ENCODE results near the gene PDSS2.

PDSS2 gene

DNA sequence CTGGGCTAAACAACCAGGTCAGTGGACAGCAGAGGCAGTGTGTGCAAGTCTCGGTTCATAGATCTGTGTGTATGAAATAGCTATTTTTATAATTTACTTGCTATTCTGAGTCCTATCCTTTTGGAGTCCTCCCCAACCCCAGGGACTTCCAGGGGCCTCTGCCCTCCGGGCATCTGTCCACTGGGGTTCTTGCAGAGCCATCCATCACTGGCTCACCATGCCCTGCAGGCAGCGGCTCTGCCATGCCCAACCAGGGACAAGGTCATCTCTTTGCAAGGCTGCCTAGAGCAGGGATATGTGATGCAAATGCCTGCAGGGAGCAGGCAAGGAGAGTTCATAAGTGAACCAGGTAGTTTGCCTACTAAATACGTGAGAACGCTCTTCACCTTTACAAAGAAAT lies 333.6 kb downstream of the PDSS2 start:
- no peak for DNase-seq (ENCODE audit: low read depth)
- TF ChIP-seq, protein P1, sequence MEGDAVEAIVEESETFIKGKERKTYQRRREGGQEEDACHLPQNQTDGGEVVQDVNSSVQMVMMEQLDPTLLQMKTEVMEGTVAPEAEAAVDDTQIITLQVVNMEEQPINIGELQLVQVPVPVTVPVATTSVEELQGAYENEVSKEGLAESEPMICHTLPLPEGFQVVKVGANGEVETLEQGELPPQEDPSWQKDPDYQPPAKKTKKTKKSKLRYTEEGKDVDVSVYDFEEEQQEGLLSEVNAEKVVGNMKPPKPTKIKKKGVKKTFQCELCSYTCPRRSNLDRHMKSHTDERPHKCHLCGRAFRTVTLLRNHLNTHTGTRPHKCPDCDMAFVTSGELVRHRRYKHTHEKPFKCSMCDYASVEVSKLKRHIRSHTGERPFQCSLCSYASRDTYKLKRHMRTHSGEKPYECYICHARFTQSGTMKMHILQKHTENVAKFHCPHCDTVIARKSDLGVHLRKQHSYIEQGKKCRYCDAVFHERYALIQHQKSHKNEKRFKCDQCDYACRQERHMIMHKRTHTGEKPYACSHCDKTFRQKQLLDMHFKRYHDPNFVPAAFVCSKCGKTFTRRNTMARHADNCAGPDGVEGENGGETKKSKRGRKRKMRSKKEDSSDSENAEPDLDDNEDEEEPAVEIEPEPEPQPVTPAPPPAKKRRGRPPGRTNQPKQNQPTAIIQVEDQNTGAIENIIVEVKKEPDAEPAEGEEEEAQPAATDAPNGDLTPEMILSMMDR (IDR thresholded peaks at IDR 0.05; ENCODE audit: insufficient read depth, low read depth, low read length, missing control alignments) = no peak

DNA sequence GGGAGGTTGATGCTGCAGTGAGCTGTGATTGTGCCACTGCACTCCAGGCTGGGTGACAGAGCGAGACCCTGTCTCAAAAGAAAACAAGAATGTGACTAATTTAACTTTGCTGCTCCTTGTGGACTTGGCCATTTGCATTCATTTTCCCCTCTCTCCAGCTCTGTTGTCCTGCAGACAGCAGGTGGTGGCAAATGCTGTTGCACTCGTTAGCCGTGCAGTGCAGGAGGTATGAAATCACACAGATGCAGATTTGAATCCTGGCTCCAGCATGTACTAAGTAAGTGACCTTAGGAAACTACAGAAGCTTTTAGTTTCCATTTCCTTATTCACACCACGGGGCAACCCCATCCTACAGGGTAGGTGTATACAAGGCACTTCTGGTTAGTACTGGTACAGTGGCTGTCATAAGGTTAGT lies 334.4 kb downstream of the PDSS2 start:
- TF ChIP-seq, protein P1 (IDR thresholded peaks at IDR 0.05; ENCODE audit: insufficient read depth, low read depth, low read length, missing control alignments) = no peak
- no peak overlapping the region for H3K4me3 ChIP-seq (ENCODE audit: low read length)
- DNase-seq (ENCODE audit: low read depth) = no peak

More for the DNA sequence above, 333.6 kb downstream of the PDSS2 start:
- no peak overlapping the region for H3K4me3 ChIP-seq (ENCODE audit: low read length)

DNA sequence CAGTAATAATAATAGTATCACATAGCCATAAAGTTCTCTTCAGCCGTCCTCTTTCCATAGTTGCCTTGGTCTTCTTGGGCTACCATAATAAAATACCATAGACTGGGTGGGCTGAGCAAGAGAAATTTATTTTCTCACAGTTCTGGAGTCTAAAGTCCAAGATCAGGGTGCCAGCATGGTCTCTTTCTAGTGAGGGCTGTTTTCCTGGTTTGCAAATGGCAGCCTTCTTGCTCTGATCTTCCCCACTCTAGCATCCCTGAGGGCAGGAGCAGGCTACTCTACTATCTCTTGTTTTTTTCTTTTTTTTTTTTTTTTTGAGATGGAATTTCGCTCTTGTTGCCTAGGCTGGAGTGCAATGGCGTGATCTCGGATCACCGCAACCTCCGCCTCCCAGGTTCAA lies 335.9 kb downstream of the PDSS2 start:
- TF ChIP-seq, protein P1 (IDR thresholded peaks at IDR 0.05; ENCODE audit: insufficient read depth, low read depth, low read length, missing control alignments) = no peak
- no peak for DNase-seq (ENCODE audit: low read depth)
- H3K4me3 ChIP-seq (ENCODE audit: low read length) = no peak overlapping the region

DNA sequence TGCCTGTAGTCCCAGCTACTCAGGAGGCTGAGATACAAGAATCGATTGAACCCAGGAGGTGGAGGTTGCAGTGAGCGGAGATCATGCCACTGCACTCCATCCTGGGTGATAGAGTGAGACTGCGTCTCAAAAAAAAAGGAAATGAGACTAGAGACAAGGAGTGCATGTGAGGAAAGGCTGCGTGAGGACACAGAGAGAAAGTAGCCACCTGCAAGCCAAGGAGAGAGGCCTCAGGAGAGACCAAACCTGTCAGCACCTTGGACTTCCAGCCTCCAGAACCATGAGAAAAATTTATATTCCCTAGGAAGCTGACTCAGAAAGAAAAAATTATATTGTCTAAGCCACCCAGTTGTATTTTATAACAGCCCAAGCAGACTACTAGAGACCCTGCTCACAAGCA lies 336.6 kb downstream of the PDSS2 start:
- no peak overlapping the region for H3K4me3 ChIP-seq (ENCODE audit: low read length)
- TF ChIP-seq, protein P1 (IDR thresholded peaks at IDR 0.05; ENCODE audit: insufficient read depth, low read depth, low read length, missing control alignments) = no peak
- DNase-seq (ENCODE audit: low read depth) = no peak

DNA sequence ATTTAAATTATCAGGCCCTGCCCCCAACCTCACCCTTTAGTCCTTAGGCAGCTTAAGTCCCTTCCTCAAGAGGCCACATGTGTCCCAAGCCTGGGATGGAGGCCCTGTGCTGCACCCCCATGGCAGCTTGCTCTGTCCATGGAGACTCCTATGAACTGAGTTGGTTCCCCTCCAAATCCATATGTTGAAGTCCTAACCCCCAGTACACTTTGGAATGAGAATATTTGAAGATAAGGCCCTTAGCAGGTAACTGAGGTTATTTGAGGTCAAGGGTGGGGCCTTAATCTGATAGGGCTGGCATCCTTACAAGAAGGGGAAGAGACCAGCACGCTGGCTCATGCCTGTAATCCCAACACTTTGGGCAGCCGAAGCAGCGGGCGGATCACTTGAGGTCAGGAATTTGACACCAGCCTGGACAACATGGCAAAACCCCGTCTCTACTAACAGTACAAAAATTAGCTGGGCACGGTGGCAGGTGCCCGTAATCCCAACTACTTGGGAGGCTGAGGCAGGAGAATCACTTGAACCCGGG lies 337.3 kb downstream of the PDSS2 start:
- TF ChIP-seq, protein P1 (IDR thresholded peaks at IDR 0.05; ENCODE audit: insufficient read depth, low read depth, low read length, missing control alignments) = no peak
- H3K4me3 ChIP-seq (ENCODE audit: low read length) = no peak overlapping the region
- DNase-seq (ENCODE audit: low read depth) = no peak

DNA sequence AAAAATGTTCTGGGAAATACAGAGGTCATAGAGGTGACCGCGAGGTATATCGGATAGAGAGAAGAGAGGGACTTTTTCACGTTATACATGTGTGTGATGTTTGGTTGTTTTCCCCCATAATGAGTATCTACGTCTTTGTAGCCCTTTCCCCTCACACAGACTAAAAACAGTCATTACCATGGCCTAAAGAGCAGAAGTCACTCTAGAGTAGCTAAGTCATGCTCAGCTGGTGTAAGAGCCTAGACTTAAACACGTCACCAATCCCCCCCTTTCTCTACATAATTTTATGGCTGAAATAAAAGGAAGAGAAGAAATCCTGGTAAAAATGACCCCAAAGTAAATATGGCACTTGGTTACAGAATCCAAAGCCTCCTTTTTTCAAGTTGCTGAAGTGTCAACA lies 338.1 kb downstream of the PDSS2 start:
- DNase-seq (ENCODE audit: low read depth) = no peak

DNA sequence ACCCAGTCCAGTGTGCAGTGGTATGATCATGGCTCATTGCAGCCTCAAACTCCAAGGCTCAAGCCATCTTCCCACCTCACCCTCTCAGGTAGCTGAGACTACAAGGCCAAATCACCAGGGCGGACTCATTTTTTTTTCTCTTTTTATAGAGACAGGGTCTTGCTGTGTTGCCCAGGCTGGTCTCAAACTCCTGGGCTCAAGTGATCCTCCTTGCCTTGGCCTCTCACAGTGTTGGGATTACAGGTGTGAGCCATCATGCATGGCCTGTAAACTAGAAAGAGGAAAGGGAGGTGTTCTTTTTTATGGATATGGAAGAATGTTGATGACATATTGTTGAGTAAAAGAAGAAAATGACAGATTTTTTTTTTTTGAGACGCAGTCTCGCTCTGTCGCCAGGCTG lies 339.0 kb downstream of the PDSS2 start:
- DNase-seq (ENCODE audit: low read depth) = no peak
- no peak overlapping the region for H3K4me3 ChIP-seq (ENCODE audit: low read length)
- TF ChIP-seq, protein P1 (IDR thresholded peaks at IDR 0.05; ENCODE audit: insufficient read depth, low read depth, low read length, missing control alignments) = no peak

More for the DNA sequence above, 338.1 kb downstream of the PDSS2 start:
- H3K4me3 ChIP-seq (ENCODE audit: low read length) = no peak overlapping the region
- TF ChIP-seq, protein P1 (IDR thresholded peaks at IDR 0.05; ENCODE audit: insufficient read depth, low read depth, low read length, missing control alignments) = no peak

Data from epithelial cell of esophagus (primary cell).